Measurements from ENCODE around the gene CABP7. TPM values are rescaled to one million over a fixed set of nuclear protein-coding genes. Genes with fewer than 3 reads are reported as not detected.

Gene CABP7
- not detected in 2 replicates for total RNA-seq (2014; rRNA removed; shearing (Covaris generic))

DNA sequence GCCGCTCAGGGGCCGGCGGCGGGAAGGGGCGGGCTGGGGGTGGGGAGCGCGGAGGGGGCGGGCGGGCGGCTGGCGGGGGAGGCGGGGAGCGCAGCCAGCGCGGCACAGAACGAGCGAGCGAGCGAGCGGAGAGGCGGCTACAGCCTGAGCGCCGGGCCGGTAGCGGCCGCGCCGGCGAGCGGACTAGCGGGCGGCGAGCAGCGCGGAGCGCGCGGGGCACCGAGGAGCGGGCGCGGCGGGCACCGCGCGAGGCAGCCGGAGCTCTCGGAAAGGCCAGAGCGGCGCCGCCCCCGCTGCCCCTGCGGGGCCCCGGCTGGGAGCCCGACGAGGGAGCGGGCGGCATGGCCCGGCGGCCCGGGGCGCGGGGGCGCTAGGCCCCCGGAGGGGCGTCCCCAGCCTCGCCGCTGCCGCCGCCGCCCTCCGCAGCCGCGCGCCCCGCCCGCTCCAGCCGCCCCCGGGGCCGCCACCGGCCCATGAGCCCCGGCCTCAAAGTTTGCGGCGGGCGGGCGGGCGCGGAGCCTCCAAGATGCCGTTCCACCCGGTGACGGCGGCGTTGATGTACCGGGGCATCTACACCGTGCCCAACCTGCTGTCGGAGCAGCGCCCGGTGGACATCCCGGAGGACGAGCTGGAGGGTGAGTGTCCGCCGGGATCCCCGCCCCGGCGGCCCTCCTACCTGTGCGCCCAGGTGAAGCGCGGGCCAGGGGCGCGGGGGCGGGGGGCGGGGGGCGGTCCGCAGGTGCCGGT is at the start of gene CABP7:
Gene CABP7, plus strand, starts transcription at position 105 of the 747 bp plus-strand sequence. Its CDS starts 422 bp downstream, at position 527.
- DNase-seq (ENCODE audit: low read depth) = no peak

DNA sequence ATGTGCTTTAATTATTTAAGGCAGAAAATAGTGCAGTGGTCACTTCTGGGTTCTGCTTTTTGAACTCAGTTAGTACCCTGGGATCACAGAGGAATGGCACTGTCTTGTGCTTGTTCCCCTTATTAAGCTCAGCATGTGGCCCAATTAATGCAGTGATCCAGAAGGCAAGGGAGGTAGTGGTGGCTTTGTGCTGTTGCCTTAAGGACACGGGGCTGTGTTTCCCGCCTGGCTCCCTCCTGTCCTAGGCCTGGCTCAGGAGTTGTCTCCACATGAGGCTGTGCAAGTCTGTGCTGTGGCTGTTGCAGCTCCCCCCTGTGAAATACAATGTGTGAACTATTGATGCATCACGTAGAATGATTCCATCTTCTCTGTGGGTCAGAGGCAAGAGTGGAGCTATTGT is 49.2 kb upstream of the CABP7 start:
- DNase-seq (ENCODE audit: low read depth) = no peak

GRCh38 chr22:29673361-29674066 is 46.3 kb upstream of the CABP7 start:
- no peak for DNase-seq (ENCODE audit: low read depth)

DNA sequence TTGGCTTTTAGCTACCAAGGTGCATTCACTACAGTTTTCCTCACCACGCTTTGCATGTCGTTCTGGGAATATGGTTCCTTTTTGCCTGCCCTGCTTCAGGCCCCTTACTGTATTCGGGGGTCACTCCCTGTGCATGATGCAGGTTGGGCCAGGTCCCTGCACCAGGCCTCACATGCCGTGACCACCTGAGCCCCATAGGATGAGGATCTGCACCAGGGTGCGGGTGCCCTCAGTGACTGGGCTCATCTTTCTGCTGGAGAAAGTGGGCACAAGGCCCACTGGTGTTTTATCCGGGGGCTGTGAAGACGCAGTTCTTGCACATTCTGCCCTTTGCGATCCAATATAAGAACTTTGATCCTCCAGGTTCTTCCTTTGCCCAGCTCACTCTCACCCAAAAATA is 45.7 kb upstream of the CABP7 start:
- no peak for DNase-seq (ENCODE audit: low read depth)

DNA sequence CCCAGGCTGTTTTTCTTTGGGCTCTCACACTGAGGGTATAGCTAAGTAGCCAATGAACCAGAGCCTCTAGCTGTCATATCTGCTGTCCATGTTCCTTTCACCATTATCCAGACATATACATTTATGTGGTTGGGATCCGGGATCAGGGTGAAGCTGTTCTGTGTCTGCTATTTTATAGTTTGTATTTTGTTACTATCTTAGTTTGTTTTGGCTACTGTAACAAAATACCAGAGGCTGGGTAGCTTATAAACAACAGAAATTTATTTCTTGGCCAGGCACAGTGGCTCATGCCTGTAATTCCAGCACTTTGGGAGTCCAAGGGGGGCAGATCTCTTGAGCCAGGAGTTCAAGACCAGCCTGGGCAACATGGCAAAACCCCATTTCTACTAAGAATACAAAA is 40.5 kb upstream of the CABP7 start:
- no peak for DNase-seq (ENCODE audit: low read depth)

DNA sequence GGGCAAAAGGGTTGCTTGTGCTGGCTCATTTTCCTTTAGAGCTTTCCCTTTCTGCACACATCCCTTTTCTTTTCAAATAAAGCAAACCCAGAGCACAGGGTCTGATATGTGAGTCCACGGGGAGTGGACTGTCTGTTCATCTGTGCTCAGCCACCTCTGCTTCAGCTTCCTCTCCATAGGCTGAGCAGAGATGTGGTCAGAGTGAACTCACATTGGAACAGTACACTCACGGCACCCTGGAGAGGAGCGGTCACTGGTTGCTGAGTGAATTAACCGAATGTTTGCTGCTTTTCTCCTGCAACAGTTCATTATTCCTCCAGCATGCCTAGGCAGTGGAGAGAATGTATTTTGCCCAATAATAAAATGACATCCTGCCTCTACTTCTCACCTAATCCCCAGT is 36.3 kb upstream of the CABP7 start:
- no peak for DNase-seq (ENCODE audit: low read depth)

GRCh38 chr22:29684244-29684643 is 35.6 kb upstream of the CABP7 start:
- DNase-seq (ENCODE audit: low read depth) = no peak

DNA sequence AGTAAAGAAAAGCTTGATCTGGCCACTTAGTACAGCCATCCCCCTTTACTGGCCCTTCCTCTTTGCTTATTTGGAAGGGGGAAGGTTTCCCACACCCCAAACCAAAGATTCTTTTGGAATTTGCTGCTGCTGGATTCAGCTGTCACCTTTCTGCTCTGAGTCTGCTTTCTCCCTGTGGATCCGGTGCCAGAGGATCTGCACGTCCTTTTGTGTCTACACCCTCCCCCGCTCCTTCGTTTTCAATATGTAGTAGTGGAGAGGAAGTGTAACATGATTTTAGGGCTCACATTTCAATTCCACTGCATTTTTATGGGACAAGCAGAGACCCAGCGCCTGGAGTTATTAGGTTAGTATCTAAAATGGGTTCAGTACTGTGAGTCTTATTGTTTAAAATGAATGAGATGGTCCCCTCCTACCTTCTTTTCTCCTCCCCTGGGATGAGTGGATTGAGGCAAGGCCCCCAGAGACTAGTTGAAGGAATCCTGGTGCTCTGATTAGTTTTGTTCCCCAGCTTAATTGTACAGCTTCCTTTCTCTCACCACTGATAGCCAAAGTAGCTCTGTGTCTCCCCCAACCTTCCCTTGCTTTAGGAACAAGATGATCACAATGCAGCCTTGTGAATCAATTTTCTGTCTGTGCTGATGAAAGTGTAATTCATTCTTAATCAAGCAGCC is 30.5 kb upstream of the CABP7 start:
- DNase-seq (ENCODE audit: low read depth) = no peak

GRCh38 chr22:29689880-29690213 is 30.0 kb upstream of the CABP7 start:
- no peak for DNase-seq (ENCODE audit: low read depth)

DNA sequence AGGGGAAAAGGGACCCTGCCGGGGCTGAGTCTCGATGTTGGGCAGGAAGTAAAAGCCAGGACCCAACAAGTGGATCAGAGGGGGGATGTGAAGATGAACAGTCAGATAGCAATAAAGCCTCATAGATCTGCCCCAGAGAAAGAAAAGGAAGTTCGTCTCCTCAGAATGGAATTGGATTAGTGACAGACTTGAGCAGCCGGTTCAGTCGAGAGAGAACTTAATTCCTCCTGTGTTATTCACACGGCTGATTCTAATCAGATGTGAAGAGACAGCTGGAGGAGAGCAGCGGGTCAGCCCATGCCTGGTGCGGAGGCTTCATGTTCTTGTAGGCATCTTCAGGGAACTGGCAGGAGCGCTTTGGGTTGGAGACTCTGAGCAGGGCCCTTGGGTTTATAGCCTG is 29.3 kb upstream of the CABP7 start:
- no peak for DNase-seq (ENCODE audit: low read depth)

- DNase-seq (ENCODE audit: low read depth) = no peak
Measured at GRCh38 chr22:29691636-29692326, 28.0 kb upstream of the CABP7 start.

DNA sequence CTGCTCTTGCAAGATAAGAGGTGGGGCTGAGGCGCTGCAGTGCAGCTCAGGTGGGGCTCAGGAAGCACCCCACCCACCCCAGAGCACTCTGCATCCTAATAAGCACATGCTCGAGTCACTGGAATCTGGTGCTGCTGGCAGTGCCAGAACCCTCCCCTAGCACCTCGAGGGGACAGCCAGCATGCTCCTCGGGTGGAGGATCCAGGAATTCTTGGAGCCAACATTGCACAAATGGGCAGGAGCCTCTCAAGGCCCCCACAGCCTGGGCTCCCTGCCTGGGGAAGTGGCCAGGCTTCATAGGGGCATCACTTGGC is 27.5 kb upstream of the CABP7 start:
- DNase-seq (ENCODE audit: low read depth) = no peak

- DNase-seq (ENCODE audit: low read depth) = no peak
Measured at GRCh38 chr22:29693161-29693560, 26.6 kb upstream of the CABP7 start.

DNA sequence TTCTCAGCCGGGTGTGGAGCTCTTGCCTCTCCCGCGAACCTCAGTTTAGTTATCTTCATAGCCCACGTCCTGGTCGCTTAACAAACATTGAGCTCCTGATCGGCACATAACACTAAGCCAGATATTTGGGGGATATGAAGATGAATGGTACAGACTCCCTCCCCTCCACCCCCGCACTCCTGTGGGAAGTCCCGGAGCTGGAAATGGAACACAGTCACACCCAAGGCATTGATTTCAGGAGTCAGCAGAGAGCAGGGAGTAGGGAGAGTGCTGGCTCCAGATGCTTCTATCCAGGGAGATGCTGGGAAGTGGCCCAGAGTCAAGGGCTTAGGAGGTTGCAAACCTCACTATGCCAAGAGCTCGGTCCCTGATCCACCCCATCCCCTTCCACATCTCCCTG is 26.1 kb upstream of the CABP7 start:
- no peak for DNase-seq (ENCODE audit: low read depth)

GRCh38 chr22:29695129-29695926 is 24.5 kb upstream of the CABP7 start:
- no peak for DNase-seq (ENCODE audit: low read depth)

- no peak for DNase-seq (ENCODE audit: low read depth)
Measured at GRCh38 chr22:29697853-29698598, 21.8 kb upstream of the CABP7 start.

GRCh38 chr22:29700206-29700899 is 19.4 kb upstream of the CABP7 start:
- no peak for DNase-seq (ENCODE audit: low read depth)

DNA sequence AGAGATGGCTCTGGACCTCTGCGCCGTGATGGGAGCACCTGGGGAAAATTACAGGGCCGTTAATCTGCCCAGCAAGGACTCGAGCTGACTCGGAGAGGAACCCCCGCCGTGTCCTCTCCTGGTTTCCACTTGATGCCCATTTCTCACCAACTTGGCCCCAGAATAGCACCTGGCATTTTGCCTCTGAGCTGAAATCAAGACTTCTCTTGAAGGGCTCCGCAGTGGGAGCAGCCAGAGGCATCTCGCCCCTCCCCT is 19.0 kb upstream of the CABP7 start:
- no peak for DNase-seq (ENCODE audit: low read depth)

- no peak for DNase-seq (ENCODE audit: low read depth)
Measured at GRCh38 chr22:29701155-29701999, 18.4 kb upstream of the CABP7 start.

Measured in RPMI7951 (cell line).